Stomach (tissue), 4 donors: ENCODE measurements around the gene HEMGN.

Experiments
- EP300 ChIP-seq: sonication (generic); formaldehyde crosslinking; IDR thresholded peaks from one replicate; pipeline ENCODE4 v1.6.1; 2017; ENCODE audit warnings: antibody characterized with exemption
- TF ChIP-seq, protein P1 (sequence below), 7 experiments: fragments of 450-650 bp in 4 of 7; fragments of 200-600 bp in 3 of 7; sonication (generic) in 3 of 7; IDR thresholded peaks; one replicate each; pipeline ENCODE4 v1.5.1; 2016 to 2019; ENCODE audit warnings: antibody characterized with exemption in 7 of 7, control low read depth in 2 of 7, mild to moderate bottlenecking in 1 of 7

DNA sequence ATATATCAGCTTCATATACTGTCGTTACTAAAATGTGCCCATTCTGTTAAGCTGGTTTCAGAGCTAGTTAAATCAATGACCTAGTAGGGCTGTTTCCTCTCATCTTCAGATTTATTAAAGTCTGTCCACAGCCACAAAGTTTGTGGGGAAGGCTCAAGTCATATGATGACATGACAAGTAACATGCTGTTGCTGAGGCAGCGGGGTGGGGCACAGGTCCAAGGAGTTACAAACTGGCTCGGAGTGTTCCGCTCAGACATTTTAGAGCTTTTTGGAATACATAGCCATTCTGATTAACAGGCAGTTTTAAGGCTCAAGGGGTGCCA, 42.5 kb upstream of the HEMGN start:
- no peak for TF ChIP-seq EP300
- TF ChIP-seq, protein P1, sequence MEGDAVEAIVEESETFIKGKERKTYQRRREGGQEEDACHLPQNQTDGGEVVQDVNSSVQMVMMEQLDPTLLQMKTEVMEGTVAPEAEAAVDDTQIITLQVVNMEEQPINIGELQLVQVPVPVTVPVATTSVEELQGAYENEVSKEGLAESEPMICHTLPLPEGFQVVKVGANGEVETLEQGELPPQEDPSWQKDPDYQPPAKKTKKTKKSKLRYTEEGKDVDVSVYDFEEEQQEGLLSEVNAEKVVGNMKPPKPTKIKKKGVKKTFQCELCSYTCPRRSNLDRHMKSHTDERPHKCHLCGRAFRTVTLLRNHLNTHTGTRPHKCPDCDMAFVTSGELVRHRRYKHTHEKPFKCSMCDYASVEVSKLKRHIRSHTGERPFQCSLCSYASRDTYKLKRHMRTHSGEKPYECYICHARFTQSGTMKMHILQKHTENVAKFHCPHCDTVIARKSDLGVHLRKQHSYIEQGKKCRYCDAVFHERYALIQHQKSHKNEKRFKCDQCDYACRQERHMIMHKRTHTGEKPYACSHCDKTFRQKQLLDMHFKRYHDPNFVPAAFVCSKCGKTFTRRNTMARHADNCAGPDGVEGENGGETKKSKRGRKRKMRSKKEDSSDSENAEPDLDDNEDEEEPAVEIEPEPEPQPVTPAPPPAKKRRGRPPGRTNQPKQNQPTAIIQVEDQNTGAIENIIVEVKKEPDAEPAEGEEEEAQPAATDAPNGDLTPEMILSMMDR (IDR thresholded peaks at IDR 0.05) = no peak
